ENCODE measurements around the gene RPS6KB1.

Gene RPS6KB1

DNA sequence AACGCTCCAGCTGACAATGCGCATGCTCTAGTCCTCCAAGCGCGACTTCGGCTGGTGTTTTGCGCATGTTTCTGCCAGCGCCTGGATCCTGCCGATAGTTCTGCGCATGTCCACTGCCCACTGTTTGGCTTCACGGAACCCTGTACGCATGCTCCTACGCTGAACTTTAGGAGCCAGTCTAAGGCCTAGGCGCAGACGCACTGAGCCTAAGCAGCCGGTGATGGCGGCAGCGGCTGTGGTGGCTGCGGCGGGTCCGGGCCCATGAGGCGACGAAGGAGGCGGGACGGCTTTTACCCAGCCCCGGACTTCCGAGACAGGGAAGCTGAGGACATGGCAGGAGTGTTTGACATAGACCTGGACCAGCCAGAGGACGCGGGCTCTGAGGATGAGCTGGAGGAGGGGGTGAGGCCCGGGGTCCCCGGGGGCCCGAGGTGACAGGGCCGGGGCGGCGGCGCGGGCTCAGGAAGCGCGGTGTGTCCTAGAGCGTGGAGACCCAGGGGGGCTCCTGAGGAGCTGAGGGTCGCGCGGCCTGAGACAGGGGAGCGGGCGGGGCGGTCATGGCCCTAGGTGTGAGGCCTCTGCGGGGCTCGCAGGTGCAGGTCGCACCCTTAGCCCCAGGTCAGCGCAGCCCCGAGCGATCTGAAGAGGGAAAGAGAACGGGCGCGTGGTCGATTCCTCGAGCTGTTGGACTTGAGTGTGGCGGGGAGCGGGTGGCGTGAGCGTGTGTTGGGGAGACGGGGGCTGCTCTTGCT, at the start of gene RPS6KB1, which contains the start of gene TUBD1:
TSS of gene RPS6KB1 (plus strand) at position 198 of the 752 bp plus-strand sequence. CDS start at position 262, 64 bp downstream.
TSS of gene TUBD1 (minus strand) at position 20 of the 752 bp plus-strand sequence. CDS start 1,941 bp downstream, outside the sequence.
- TF ChIP-seq CSDC2 (CRISPR knock-in tag; IDR thresholded peaks at IDR 0.05) (0 out of 2 replicates have a peak, but pooled peaks have one; percentile 8), BACH2 (CRISPR knock-in tag; IDR thresholded peaks at IDR 0.05; ENCODE audit: borderline replicate concordance) (no peak)
- peak; percentile 97 for ATAC-seq

DNA sequence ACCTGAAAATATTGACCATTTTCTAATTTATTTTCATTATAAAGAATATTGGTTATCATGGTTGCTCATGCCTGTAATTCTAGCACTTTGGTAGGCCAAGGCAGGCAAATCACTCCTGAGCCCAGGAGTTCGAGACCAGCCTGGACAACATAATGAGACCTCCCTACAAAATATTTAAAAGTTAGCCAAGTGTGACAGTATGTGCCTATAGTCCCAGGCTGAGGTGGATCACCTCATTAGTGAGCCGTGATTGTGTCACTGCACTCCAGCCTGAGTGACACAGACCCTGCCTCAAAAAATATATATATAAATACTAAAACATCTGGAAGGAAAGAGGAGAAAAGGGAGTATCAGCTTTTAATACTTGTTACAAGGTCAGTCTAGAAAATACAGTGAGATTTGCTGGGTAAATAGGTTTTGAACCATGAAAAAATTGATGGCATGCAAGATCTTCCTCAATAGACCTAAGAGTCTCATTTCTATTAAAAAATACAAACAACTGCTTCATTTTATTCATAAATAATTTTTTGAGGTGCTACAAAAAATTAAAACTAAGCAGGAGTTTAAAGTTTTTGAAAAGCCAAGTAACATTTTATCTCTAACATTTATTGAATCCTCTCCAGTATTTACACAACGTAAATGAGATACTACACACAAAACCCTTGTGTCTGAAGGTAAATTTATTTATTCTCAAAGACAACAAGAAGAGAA, 47.9 kb upstream of the RPS6KB1 start:
- ATAC-seq = peak; percentile 6

More for the DNA sequence above, 47.9 kb upstream of the RPS6KB1 start:
- no peak for TF ChIP-seq RARB (CRISPR knock-in tag; IDR thresholded peaks at IDR 0.05)
- no peak for TF ChIP-seq GLIS3 (CRISPR knock-in tag; IDR thresholded peaks at IDR 0.05)
- 0 out of 2 replicates have a peak, but pooled peaks have one; percentile 9 for TF ChIP-seq ARNTL (CRISPR knock-in tag; IDR thresholded peaks at IDR 0.05; ENCODE audit: borderline replicate concordance, low read depth)
- no peak; the same call in 1 of the 2 replicates for TF ChIP-seq ZFP30 (CRISPR knock-in tag; IDR thresholded peaks at IDR 0.05)
- no peak for TF ChIP-seq TOX (CRISPR knock-in tag; IDR thresholded peaks at IDR 0.05; ENCODE audit: borderline replicate concordance)
- TF ChIP-seq ZC3H10 (CRISPR knock-in tag; IDR thresholded peaks at IDR 0.05) = no peak
- TF ChIP-seq, protein P1, sequence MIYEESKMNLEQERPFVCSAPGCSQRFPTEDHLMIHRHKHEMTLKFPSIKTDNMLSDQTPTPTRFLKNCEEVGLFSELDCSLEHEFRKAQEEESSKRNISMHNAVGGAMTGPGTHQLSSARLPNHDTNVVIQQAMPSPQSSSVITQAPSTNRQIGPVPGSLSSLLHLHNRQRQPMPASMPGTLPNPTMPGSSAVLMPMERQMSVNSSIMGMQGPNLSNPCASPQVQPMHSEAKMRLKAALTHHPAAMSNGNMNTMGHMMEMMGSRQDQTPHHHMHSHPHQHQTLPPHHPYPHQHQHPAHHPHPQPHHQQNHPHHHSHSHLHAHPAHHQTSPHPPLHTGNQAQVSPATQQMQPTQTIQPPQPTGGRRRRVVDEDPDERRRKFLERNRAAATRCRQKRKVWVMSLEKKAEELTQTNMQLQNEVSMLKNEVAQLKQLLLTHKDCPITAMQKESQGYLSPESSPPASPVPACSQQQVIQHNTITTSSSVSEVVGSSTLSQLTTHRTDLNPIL (CRISPR knock-in tag; IDR thresholded peaks at IDR 0.05; ENCODE audit: low read depth) = peak; percentile 97
- no peak for TF ChIP-seq PPARA (CRISPR knock-in tag; IDR thresholded peaks at IDR 0.05; ENCODE audit: borderline replicate concordance)
- TF ChIP-seq OSR1 (CRISPR knock-in tag; IDR thresholded peaks at IDR 0.05) = no peak
- TF ChIP-seq ZFP3 (CRISPR knock-in tag; IDR thresholded peaks at IDR 0.05) = no peak
- peak; percentile 6; the same call in 1 of the 2 replicates for TF ChIP-seq ISL1 (CRISPR knock-in tag; IDR thresholded peaks at IDR 0.05)
- peak; percentile 7; the same call in 1 of the 2 replicates for TF ChIP-seq ZNF8 (CRISPR knock-in tag; IDR thresholded peaks at IDR 0.05)
- TF ChIP-seq TCF4 (CRISPR knock-in tag; IDR thresholded peaks at IDR 0.05; ENCODE audit: borderline replicate concordance) = no peak
- no peak for TF ChIP-seq CSDC2 (CRISPR knock-in tag; IDR thresholded peaks at IDR 0.05)
- TF ChIP-seq BACH2 (CRISPR knock-in tag; IDR thresholded peaks at IDR 0.05; ENCODE audit: borderline replicate concordance) = no peak
- TF ChIP-seq, protein P2, sequence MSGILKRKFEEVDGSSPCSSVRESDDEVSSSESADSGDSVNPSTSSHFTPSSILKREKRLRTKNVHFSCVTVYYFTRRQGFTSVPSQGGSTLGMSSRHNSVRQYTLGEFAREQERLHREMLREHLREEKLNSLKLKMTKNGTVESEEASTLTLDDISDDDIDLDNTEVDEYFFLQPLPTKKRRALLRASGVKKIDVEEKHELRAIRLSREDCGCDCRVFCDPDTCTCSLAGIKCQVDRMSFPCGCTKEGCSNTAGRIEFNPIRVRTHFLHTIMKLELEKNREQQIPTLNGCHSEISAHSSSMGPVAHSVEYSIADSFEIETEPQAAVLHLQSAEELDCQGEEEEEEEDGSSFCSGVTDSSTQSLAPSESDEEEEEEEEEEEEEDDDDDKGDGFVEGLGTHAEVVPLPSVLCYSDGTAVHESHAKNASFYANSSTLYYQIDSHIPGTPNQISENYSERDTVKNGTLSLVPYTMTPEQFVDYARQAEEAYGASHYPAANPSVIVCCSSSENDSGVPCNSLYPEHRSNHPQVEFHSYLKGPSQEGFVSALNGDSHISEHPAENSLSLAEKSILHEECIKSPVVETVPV (CRISPR knock-in tag; IDR thresholded peaks at IDR 0.05) = peak; percentile 98
- TF ChIP-seq, protein P3, sequence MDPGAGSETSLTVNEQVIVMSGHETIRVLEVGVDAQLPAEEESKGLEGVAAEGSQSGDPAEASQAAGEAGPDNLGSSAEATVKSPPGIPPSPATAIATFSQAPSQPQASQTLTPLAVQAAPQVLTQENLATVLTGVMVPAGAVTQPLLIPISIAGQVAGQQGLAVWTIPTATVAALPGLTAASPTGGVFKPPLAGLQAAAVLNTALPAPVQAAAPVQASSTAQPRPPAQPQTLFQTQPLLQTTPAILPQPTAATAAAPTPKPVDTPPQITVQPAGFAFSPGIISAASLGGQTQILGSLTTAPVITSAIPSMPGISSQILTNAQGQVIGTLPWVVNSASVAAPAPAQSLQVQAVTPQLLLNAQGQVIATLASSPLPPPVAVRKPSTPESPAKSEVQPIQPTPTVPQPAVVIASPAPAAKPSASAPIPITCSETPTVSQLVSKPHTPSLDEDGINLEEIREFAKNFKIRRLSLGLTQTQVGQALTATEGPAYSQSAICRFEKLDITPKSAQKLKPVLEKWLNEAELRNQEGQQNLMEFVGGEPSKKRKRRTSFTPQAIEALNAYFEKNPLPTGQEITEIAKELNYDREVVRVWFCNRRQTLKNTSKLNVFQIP (CRISPR knock-in tag; IDR thresholded peaks at IDR 0.05; ENCODE audit: borderline replicate concordance, low read depth) = peak; percentile 97
- TF ChIP-seq SNAI2 (CRISPR knock-in tag; IDR thresholded peaks at IDR 0.05) = no peak
- TF ChIP-seq ZNF565 (CRISPR knock-in tag; conservative IDR thresholded peaks at IDR 0.05; ENCODE audit: low read depth) = no peak; the same call in 1 of the 2 replicates
- no peak for TF ChIP-seq ZNF70 (CRISPR knock-in tag; IDR thresholded peaks at IDR 0.05)
- TF ChIP-seq, protein P4, sequence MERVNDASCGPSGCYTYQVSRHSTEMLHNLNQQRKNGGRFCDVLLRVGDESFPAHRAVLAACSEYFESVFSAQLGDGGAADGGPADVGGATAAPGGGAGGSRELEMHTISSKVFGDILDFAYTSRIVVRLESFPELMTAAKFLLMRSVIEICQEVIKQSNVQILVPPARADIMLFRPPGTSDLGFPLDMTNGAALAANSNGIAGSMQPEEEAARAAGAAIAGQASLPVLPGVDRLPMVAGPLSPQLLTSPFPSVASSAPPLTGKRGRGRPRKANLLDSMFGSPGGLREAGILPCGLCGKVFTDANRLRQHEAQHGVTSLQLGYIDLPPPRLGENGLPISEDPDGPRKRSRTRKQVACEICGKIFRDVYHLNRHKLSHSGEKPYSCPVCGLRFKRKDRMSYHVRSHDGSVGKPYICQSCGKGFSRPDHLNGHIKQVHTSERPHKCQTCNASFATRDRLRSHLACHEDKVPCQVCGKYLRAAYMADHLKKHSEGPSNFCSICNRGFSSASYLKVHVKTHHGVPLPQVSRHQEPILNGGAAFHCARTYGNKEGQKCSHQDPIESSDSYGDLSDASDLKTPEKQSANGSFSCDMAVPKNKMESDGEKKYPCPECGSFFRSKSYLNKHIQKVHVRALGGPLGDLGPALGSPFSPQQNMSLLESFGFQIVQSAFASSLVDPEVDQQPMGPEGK (CRISPR knock-in tag; IDR thresholded peaks at IDR 0.05; ENCODE audit: borderline replicate concordance) = no peak
- TF ChIP-seq ESRRG (CRISPR knock-in tag; IDR thresholded peaks at IDR 0.05) = peak; percentile 73
- TF ChIP-seq, protein P5, sequence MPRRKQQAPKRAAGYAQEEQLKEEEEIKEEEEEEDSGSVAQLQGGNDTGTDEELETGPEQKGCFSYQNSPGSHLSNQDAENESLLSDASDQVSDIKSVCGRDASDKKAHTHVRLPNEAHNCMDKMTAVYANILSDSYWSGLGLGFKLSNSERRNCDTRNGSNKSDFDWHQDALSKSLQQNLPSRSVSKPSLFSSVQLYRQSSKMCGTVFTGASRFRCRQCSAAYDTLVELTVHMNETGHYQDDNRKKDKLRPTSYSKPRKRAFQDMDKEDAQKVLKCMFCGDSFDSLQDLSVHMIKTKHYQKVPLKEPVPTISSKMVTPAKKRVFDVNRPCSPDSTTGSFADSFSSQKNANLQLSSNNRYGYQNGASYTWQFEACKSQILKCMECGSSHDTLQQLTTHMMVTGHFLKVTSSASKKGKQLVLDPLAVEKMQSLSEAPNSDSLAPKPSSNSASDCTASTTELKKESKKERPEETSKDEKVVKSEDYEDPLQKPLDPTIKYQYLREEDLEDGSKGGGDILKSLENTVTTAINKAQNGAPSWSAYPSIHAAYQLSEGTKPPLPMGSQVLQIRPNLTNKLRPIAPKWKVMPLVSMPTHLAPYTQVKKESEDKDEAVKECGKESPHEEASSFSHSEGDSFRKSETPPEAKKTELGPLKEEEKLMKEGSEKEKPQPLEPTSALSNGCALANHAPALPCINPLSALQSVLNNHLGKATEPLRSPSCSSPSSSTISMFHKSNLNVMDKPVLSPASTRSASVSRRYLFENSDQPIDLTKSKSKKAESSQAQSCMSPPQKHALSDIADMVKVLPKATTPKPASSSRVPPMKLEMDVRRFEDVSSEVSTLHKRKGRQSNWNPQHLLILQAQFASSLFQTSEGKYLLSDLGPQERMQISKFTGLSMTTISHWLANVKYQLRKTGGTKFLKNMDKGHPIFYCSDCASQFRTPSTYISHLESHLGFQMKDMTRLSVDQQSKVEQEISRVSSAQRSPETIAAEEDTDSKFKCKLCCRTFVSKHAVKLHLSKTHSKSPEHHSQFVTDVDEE (CRISPR knock-in tag; IDR thresholded peaks at IDR 0.05) = no peak
